Measurements from ENCODE around the gene PLXNA4.

GRCh38 chr7:132102942-132103341 lies 473.3 kb downstream of the PLXNA4 start:
- no peak for TF ChIP-seq CTCF (IDR thresholded peaks at IDR 0.05)
- no peak for TF ChIP-seq EP300 (IDR thresholded peaks at IDR 0.05)
- TF ChIP-seq CBX8 (IDR thresholded peaks at IDR 0.05): no peak
- TF ChIP-seq PHF8 (IDR thresholded peaks at IDR 0.05; ENCODE audit: borderline replicate concordance, low read depth): no peak
- TF ChIP-seq NR3C1 (IDR thresholded peaks at IDR 0.05): no peak
- TF ChIP-seq ELK1 (IDR thresholded peaks at IDR 0.05; ENCODE audit: low read depth, low read length): no peak
- TF ChIP-seq POLR2A (IDR thresholded peaks at IDR 0.05; ENCODE audit: low read length): no peak
- TF ChIP-seq CHD4 (IDR thresholded peaks at IDR 0.05; ENCODE audit: borderline replicate concordance): no peak
- TF ChIP-seq ZC3H11A (IDR thresholded peaks at IDR 0.05): no peak
- TF ChIP-seq MYC (IDR thresholded peaks at IDR 0.05; ENCODE audit: borderline replicate concordance, low read length): no peak
- TF ChIP-seq MAX (IDR thresholded peaks at IDR 0.05): no peak
- no peak for TF ChIP-seq JUN (IDR thresholded peaks at IDR 0.05)

All from A549 (cell line).